HG02938 (cell line): ENCODE results near the gene MYH14.

Experiments
- ATAC-seq: cut with Tn5 transposase; IDR thresholded peaks from one replicate; pipeline ENCODE4 v1.9.1; 2021; ENCODE audit warnings: mild to moderate bottlenecking, moderate library complexity; ENCODE audit not compliant: unreplicated experiment

Gene MYH14

GRCh38 chr19:50255115-50255514 is 51.7 kb downstream of the MYH14 start:
- ATAC-seq = no peak

GRCh38 chr19:50257141-50257540 is 53.7 kb downstream of the MYH14 start:
- ATAC-seq = no peak

GRCh38 chr19:50258918-50259372 is 55.5 kb downstream of the MYH14 start:
- ATAC-seq = no peak

- no peak for ATAC-seq
Measured at GRCh38 chr19:50261446-50261970, 58.1 kb downstream of the MYH14 start.

- ATAC-seq = no peak
Measured at GRCh38 chr19:50263176-50263575, 59.8 kb downstream of the MYH14 start.

GRCh38 chr19:50264483-50265186 is 61.2 kb downstream of the MYH14 start:
- ATAC-seq = no peak

GRCh38 chr19:50266041-50266440 is 62.6 kb downstream of the MYH14 start:
- no peak for ATAC-seq

GRCh38 chr19:50266896-50267295 is 63.5 kb downstream of the MYH14 start:
- no peak for ATAC-seq

GRCh38 chr19:50268041-50268440 is 64.6 kb downstream of the MYH14 start:
- ATAC-seq = no peak

GRCh38 chr19:50268501-50268900 is 65.1 kb downstream of the MYH14 start:
- no peak for ATAC-seq

GRCh38 chr19:50269653-50270052 is 66.2 kb downstream of the MYH14 start:
- ATAC-seq = no peak

GRCh38 chr19:50272263-50272897 is 69.0 kb downstream of the MYH14 start:
- ATAC-seq = no peak

- ATAC-seq = no peak
Measured at GRCh38 chr19:50273821-50274220, 70.4 kb downstream of the MYH14 start.

GRCh38 chr19:50275577-50276368 is 72.4 kb downstream of the MYH14 start:
- ATAC-seq = no peak

- ATAC-seq = no peak
Measured at GRCh38 chr19:50276370-50277063, 73.1 kb downstream of the MYH14 start.

GRCh38 chr19:50277966-50278580 is 74.7 kb downstream of the MYH14 start:
- no peak for ATAC-seq

GRCh38 chr19:50280074-50280473 is 76.7 kb downstream of the MYH14 start:
- no peak for ATAC-seq

GRCh38 chr19:50280983-50281382 is 77.6 kb downstream of the MYH14 start:
- no peak for ATAC-seq

GRCh38 chr19:50281491-50281890 is 78.1 kb downstream of the MYH14 start:
- ATAC-seq = no peak

GRCh38 chr19:50285833-50286232 is 82.4 kb downstream of the MYH14 start:
- no peak for ATAC-seq
